Posterior cingulate gyrus (tissue), 11 donors: ENCODE results near the gene MTA1.

ENCODE experiments used
- DNase-seq, 10 donors: peaks; one replicate each; pipeline versions ENCODE4 v3.0.0 to v3.0.0-alpha.2; 2020 to 2021; ENCODE audit warnings: mixed read lengths in 3 of 10
- intact Hi-C: fragments of 100-400 bp; cut with DNase I; formaldehyde crosslinking; loops from one replicate; pipeline ENCODE4 v1.15.1; 2023

The MTA1 gene

DNA sequence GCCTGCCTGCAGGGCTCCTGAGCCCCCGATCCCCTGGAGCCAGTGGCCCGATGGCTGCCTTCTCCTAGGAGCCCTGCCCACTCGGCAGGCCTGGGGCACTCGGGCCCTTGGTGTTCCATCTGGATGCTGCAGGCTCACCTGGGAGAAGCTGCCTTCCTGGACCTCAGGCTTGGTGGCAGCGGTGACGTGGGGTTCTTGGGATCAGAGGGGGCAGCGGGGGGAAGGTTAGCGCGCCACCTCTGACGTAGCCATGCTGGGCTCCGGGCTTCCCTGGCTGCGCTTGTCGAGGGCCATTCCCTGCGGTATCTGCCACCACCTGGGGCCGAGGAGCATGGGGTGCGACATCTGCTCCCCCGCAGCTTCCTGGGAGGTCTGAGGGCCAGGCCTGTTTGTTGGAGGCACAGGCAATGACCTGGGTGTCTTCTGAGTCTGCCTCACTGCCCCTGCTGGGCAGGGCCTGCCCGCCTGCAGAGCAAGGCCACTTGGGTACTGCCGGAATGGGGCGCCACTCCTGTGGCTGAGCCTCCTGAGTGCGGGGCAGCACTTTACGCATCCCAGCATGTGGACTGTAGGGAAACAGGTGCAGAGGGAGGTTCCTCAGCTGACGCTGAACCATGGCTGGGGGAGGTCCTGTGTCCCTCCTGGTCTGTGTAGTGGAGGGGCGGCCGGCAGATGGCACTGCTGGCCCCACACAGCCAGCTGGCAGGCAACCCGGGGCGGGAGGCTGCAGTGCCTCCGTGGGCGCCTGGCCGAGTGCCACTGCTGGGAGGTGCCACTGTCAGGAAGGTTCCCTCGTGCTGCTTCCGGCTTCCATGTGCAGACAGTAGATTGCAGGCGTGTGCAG lies 20.3 kb downstream of the MTA1 start:
- DNase-seq = peak in 7 of 10 donors; percentile 37 to 93 (median 43)
- intact Hi-C loops = no loop called here

- intact Hi-C loops = no loop called here
Measured at GRCh38 chr14:105440554-105440900, 20.9 kb downstream of the MTA1 start.

DNA sequence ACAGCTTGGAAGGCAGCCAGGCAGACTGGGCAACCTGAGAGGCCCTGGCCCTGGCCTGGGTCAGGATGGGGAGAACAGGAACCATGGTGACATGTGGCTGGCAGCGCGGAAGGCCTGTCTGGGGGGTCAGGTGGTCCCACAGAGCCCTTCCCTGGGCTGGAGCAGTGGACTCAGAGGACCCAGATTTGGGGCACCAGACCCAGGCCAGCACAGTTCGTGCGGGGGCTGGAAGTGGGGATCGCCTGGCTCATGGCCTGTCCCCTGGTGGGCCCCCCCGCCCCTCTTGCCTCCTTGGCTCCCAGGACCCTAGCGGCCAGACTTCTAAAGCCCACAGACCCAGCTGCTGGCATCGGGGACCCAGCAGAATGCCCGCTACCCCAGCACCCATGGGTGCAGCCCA lies 21.4 kb downstream of the MTA1 start:
- no peak for DNase-seq
- intact Hi-C loops = no loop called here

More at GRCh38 chr14:105440554-105440900, 20.9 kb downstream of the MTA1 start:
- no peak for DNase-seq

DNA sequence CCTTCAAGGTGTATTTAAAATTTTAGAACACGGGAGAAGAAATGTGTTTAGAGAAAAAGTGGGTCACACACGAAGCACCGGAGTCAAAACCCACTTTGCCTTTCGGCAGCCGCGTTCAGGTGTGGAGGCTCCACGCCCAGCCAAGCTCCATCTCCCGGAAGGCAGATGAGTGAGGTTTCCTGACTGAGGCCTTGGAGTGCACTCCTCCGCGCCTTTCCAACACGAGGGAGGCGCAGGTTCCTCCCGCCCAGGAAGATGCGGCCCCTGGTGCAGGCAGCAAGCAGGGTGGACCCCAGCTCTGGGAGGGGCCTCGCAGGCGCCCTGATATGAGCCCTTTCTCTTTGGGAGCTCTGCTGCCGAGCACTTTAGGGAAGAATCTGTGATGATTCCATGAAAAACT lies 22.5 kb downstream of the MTA1 start:
- intact Hi-C loops = no loop called here
- DNase-seq = no peak

- DNase-seq = no peak
- intact Hi-C loops = no loop called here
Measured at GRCh38 chr14:105442834-105443233, 23.2 kb downstream of the MTA1 start.

- intact Hi-C loops = no loop called here
- DNase-seq = no peak
Measured at GRCh38 chr14:105444859-105445258, 25.2 kb downstream of the MTA1 start.

- DNase-seq = no peak
- intact Hi-C loops = no loop called here
Measured at GRCh38 chr14:105445290-105445689, 25.7 kb downstream of the MTA1 start.

DNA sequence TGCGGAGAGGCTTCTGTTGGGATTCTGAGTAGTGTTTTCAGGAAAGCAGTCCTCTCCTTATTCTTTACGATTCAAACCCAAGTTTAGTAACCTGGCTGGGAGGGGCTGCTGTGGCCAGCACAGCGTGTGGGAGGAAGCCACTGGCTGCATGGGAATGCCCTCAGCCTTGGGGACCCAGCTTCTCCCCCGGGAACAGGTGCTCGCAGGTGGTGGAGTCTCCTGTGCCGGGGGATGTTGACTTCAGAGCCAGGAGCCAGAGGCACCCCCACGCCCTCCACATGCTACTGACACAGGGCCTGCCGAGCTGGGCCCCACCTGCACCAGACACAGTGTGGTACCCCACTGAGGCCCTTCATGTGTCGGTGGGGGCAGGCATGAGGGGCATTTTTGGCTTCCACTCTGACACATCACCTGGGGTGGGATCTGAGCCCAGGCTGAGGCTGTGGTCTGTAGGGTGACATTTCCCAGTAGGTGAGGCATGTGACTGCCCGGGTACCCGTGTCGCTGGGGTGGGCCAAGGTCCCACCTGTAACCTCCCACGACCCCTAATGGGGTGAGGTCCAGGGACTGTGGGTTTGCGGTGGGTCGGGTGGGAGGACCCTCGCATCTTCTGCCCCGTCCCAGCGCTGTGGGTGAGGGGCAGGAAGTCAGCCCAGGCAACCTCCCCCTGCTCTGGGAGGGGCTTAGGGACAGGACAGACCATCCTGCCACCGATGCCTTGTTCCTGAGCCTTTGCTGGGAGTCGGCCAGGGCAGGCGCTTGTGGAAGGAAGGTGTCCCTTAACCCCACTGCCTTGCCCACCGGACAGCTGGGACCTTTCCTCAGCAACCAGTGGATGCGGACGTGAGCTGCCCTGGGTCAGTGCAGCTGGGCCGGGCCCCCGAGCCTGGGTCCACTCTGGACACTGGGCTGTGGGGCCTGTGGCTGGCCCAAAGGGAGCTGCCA lies 26.5 kb downstream of the MTA1 start:
- no peak for DNase-seq
- intact Hi-C loops = no loop called here

DNA sequence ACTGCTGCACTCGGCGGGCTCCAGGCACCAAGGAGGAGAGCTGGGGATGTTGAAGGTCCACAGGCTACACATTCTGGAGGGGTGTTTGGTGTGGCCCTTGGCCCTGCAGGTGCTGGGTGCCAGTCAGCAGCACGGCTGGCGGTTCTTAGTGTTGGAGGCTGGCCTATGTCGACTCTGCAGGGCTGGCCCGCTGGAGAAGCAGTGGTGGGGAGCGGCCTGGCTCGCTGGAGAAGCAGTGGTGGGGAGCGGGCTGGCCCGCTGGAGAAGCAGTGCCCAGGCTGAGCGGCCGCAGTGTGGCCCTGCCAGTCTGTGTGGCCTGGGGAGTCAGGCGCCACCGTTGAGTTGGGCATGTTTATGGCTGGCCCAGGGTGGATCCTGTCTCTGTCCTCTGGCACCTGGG lies 27.3 kb downstream of the MTA1 start:
- intact Hi-C loops = no loop called here
- no peak for DNase-seq

DNA sequence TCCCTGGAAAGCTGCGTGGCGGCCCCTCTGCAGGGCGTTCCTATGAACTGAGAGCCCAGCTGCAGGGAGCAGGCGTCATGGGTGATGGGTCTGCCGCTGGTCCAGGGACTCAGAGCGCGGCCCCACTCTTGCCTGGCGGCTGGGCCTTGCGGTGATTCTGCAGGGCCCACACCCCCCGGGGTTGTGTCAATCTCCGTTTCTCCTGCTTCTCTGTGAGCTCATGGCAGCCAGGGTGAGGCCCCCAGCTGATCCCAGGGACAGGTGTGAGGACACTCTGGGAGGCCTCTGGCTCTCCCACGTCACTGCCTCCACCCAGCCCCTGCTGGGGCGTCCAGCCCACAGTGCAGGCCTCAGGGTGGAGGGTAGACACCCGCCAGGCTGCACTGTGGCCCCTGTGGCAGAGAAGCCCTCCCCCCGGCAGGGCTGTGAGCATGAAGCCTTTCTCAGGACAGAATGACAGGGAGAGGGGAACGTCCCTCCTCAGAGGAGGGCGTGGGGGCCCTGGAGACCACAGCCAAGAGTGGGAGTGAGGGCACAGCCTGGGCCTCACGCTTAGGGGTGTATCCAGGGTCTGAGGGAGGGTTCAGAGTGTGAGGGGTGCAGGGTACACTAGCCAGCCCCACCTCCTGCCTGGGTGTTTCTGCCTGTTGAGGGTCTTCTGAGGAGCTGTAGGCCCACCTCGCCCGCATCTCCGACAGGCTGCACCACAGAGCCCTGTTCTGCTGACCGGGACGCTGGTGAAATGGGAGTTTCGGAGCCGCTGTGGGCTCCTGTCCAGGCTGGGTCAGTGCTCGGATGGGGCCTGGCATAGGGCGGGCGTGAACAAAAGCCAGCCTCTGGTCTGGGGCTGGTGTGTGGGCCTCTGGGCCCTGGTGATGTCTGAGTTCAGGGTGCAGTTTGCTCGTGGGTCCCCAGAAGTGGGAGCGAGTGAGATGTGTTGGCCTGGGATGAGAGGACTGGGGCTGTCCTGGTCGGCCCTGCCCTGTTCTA lies 28.3 kb downstream of the MTA1 start:
- intact Hi-C loops = no loop called here
- DNase-seq = no peak

GRCh38 chr14:105448706-105449111 lies 29.1 kb downstream of the MTA1 start:
- intact Hi-C loops = no loop called here
- DNase-seq = peak; percentile 47 to 97 (median 78)

DNA sequence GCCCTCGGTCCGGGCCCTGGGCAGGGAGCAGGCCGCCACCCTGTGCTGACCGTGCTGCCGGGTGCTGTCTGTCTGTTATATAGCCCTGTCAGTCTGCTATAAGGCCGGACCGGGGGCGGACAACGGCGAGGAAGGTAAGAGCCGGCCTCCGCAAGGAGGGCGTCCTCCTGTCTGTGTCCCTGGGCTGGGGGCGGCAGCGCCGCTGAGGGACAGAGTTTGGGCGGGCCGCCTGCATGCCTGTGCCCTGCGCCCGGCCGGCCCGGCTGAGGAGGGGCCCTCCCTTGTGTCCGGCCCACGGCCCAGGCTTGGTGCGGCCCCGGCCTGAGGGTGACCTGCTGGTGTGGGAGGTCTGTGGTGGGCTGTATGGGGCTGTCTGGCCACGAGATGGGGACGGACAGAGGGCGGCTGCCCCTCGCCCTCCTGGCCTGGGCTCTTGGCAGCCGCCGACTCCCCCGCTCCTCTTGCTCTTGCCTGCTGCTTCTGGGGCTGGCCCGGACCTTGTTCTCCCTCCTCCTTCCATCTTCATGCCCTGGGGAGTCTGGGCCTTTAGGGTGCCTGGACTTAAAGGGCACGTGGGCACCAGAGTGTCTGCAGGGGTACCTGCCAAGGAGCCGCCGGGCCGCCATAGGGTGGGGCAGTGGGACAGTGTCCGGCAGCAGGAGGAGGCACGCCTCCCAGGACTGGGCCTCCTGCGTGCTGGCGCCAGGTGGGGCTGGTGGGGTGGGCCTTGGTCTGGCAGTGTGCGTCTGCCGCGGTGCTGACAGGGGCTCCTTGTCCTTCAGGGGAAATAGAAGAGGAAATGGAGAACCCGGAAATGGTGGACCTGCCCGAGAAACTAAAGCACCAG lies 29.9 kb downstream of the MTA1 start:
- intact Hi-C loops = no loop called here
- DNase-seq = no peak

DNA sequence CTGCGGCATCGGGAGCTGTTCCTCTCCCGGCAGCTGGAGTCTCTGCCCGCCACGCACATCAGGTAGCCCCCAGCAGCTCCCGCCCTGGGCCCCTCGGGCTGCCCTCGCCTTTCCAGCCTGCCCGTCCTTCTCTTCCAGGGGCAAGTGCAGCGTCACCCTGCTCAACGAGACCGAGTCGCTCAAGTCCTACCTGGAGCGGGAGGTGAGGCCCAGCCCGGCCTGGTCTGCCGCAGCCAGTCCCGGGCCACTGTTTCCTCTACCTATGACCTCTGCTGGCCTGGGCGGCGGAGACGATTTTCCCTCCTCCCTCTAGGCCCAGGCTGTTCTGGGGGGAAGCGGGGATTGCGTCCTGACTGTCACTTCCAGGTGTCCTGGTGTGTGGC lies 30.5 kb downstream of the MTA1 start:
- intact Hi-C loops = no loop called here
- no peak for DNase-seq

- intact Hi-C loops = no loop called here
- DNase-seq = no peak
Measured at GRCh38 chr14:105450864-105451720, 31.5 kb downstream of the MTA1 start.

DNA sequence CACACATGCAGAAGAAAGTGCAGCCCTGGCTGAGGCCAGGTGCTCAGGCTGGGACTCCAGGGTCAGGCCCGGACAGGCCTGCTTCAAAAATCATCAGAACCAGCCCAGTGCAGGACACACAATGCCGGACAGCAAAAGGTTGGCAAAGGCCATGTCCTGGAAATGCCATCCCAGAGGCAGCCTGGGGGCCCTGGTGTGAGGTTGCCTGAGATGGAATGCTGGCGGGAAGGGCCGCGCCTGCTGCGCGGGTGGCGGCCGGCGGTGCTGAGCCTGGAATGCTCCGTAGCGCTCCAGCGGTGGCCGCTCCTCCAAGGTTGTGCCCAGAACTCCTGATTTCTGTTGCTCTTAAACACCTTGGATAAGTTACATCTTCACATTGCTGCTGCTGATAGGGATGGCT lies 33.3 kb downstream of the MTA1 start:
- no peak for DNase-seq
- intact Hi-C loops = no loop called here

GRCh38 chr14:105453847-105454246 lies 34.2 kb downstream of the MTA1 start:
- no peak for DNase-seq

DNA sequence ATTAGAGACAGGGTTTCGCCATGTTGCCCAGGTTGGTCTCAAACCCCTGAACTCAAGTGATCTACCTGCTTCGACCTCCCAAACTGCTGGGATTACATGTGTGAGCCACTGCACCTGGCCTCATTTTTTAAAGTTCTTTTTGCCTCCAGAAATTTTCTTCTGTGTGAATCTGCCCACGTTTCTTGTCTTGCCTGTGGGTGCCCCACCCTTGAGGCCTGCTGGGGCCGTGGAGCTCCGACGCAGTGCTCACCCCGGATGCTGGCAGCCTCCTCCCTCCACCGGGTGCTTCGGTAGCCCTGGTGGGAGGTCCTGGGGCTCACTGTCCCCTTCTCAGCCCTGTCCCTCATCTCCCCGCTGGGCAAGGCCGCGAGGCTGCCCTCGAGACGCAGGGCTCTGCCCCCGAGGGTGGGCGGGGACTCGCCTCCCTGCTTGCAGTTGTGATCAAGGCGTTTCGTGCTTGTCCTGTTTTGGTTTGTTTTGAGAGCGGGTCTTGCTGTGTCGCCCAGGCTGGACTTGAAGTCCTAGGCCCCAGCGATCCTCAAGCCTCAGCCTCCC lies 35.5 kb downstream of the MTA1 start:
- no peak for DNase-seq
- intact Hi-C loops = no loop called here

More at GRCh38 chr14:105453847-105454246, 34.2 kb downstream of the MTA1 start:
- intact Hi-C loops = no loop called here
